GM21360 (cell line): ENCODE data around the gene HS3ST6.
"Not testable (repeated sequence)": the region's sequence is repeated elsewhere in the genome, so short reads cannot be mapped to it uniquely, and the experiment has no call there.

Source experiments
- ATAC-seq: cut with Tn5 transposase; IDR thresholded peaks from one replicate; pipeline ENCODE4 v1.9.1; 2021; ENCODE audit warnings: mild to moderate bottlenecking, moderate library complexity; ENCODE audit not compliant: unreplicated experiment

Gene HS3ST6

DNA sequence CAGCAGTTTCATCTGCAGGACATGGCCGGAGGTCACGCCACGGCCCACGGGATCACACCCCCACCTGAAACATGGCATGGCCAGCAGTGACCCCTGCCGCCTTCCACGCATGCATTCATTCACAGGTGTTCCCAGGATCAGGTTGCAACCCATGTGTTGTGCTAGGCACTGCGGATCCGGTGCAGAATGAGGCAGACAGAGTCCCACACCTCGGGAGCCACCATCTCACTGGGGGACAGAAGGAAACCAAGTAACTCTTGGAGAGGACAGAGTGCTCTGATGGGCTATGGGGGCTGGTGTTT lies 29.1 kb upstream of the HS3ST6 start:
- no peak for ATAC-seq

DNA sequence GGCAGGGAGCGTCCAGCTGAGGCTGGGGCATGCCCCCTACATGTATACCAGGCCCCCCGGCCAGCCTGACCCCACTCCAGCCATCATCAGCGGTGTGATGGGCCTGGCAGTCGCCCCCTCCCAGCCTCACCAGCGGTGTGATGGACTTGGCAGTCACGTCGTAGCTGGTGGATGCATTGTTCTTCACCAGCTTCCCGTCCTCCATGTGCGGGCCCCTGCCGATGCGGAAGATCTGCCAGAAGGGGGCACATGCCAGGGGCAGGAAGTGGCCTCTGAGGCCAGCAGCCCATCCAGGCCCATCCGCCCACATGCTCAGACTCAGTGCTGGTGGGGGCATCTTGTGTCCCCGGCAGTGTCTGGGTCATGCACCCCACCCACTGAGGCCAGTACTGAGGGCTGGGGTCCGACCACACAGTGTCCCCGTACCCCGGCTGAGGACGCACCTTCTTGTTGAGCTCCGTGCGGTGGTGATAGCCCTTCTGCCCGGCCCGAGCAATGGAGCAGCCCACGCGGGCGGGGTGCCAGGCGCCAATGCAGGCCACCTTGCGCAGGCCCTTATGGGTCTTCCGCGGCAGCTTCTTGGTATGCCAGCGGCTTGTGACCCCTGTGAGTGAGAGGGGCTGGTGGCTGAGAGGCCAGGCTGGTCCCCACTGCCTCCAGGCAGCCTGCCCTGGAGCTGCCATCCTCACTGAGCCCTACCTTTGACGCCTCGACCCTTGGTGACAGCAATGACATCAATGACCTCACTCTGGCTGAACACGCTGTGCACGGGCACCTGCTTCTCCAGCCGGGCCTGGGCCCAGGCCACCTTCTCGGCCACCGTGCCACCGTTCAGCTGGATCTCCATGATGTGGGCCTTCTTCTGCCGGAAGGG lies 28.5 kb upstream of the HS3ST6 start:
- no peak for ATAC-seq

GRCh38 chr16:1945559-1946391 lies 27.6 kb upstream of the HS3ST6 start:
- no peak for ATAC-seq

- ATAC-seq = no peak
Observed at GRCh38 chr16:1944612-1945199, 26.5 kb upstream of the HS3ST6 start.

- peak; percentile 79 for ATAC-seq
Observed at GRCh38 chr16:1942810-1943726, 24.9 kb upstream of the HS3ST6 start, which contains the start of gene MSRB1. Gene MSRB1 (minus strand): TSS chr16:1943199. CDS start chr16:1943156, 43 bp downstream.

- no peak for ATAC-seq
Observed at GRCh38 chr16:1942047-1942809, 24.0 kb upstream of the HS3ST6 start.

DNA sequence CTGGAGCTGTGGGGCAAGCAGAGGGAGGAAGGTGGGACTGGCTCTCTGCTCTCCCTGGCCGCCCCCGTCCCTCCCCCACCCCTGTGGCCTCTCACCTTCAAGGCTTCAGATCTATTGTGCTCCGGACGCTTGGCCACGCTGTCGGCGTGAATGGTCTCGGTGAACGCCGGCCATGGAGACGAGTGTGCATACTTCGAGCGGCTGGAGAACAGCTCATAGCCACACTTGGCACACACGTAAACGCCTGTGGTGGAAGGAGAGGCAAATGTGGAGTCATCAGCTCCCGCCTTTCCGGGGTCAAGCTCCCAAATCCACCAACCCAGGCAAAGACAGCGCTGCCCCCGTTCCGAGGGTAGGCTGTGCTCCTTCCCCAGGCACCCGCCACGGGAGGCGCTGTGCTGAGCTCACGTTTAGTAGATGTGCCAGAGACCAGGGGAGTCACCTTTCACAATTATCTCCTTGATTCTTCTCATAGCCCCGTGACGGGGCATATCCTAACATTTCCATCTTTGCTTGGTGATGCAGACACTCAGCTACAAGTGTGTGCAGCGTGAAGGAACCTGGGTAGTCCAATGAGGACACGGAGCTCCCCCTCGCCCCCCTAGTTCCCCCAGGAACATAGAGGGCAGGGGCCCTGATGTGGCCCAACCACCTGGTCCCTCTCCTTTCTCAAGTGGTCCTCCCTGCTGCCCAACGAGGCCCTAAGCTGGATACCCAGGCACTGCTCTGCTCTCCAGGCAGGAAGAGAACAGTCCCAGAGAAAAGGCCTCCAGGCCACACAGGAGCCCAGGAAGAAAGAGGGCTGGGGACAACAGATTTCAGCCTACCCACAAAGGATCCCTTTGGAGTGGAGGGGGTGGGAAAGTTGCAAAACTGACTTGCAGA lies 23.2 kb upstream of the HS3ST6 start:
- no peak for ATAC-seq

DNA sequence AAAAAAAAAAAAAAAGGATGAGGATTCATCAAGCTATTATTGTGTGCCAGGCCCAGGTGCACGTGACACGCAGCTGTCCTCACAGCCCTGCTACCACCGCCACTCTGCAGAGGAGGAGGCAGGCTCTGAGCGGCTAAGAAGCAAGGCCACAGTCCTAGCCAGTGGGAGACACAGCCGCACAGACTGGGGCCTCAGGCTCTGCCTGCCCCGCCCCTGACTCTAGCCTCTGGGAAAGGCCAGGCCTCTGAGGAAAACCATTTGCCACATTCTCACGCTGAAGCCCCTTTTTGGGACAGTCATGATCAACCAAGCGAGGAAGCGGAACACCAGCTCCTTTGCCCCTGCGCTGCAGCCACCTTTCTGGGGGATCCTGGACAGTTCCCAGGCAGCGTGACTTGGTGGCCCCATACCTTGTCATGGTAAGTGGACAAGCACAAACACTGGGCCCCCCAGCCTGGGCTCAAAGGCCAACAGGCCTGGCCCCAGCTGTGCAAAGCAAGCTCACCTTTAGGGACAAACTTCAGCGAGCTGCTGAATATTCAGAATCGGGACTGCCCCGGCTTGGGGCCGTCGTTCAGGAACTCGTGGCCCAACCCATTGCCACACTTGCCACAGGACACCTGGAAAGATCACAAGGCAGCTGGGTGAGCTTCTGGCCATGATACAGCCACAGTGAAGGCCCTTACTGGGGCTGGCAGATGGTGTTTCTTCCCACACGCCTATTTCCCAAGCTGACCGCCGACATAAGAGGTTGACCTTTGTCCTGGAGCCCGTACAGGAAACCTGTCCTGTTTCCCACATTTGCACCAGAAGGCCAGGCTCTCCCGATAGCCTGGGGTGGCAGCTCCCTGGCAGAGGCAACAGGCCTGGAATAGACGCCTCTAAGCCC lies 22.3 kb upstream of the HS3ST6 start:
- ATAC-seq = no peak

GRCh38 chr16:1939833-1940232 lies 21.6 kb upstream of the HS3ST6 start:
- not testable (repeated sequence) for ATAC-seq

DNA sequence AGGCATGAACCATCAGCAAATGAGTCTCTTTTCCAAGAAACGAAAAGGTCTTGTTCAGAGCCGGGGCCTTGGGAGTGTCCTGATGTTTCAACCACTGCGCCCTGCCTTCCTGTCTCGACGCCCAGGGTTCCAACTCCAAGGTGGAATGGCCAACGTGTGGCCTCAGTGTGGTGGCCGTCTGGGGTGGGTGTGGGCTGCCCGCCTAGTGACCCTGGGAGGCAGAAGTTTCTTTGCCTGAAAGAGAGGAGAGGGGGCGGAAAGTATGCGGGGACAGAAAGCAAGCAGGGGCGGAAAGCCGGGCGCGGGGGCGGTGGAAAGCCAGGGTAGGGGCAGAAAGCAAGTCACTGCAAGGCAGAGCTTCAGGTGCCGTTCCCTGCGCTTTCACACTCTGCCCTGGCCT lies 20.7 kb upstream of the HS3ST6 start:
- no peak for ATAC-seq

DNA sequence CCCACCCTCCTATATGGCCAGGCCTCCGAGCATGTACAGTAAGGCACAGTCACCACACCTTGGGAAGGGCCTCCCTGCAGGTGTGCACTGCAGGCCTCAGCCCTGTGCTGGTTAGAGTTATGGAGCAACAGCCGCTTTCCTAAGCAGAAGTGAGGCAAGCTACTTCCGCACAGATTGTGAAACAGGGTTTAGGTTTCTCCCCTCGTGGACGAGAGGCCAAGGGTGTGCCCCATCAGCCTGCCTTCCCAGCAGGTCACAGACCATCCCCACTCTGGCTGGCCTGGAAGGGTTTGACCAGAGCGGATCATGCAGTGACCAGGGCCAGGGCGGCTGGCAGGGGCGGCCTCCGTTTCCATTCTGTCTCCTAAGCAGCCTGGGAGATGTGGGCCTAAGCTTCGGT lies 20.1 kb upstream of the HS3ST6 start:
- no peak for ATAC-seq

DNA sequence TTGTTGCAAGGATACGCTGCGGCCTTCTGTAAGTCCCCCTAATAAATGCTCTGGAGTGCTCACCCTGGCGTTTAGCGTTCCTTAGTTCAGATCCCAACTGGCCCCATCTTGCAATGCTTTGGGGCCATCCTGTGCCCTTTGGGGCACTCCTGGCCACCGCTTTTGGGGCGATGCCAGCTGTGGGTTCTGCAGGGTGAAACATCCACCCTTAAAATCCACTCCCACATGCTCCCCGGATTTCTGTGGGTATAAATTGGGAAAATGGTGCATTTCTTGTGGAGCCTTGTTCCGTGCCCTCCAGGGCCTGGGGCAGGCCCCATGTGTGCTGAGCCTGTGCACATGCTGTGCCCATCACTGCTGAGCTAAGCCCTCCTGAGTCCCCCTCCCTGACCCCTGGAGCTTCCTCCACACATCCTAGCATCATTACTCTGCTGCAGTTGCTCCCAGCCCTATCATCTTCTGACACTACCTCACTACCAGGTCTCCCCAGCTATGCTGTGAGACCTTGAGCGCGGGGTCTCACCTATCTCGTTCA lies 18.8 kb upstream of the HS3ST6 start:
- ATAC-seq = no peak

DNA sequence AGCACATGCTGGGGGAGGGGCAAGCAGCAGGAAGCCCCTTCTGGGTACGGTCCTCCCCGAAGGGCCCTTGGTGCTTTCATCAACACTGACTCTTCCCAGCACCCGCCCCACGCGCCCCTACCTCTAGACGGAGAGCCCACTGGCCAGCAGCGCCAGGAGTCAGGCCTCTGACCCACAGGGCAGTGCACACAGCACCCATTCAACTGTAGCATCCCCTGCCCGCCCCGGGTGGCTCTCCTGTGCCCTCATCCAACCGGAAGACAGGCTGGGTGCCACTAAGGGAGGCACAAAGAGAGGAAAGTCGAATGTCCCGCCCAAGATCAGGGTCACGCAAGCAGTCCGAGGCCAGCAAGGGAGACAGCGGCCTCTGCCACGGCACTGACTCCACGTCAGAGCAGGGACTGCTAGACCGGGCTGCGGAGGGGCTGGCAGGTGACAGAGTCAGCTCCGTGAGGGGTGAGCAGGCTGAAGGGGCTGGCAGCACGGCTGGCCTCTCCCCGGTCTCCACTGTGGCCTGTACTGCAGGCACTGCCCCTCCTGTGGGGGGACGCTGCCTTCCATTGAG lies 15.0 kb upstream of the HS3ST6 start:
- ATAC-seq = no peak

- ATAC-seq = no peak
Observed at GRCh38 chr16:1932050-1933028, 14.1 kb upstream of the HS3ST6 start.

DNA sequence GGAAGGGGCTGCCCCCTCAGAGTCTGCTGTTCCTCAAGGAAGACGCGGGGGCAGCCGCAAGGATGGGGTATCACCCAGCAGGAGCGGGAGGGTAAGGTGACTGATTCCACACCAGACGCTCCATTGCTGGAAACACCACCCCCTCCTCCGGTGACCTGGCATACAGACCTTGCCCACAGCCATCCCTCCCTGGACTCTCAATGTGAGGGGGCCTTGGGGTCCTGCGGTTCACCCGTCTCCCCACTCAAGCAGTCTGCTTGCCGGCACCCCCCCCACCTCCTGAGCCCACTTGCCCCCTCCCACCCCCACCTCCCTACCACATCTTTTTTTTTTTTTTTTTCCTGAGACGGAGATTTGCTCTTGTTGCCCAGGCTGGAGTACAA lies 12.1 kb upstream of the HS3ST6 start:
- ATAC-seq = no peak
